Right lobe of liver (tissue), 6 donors: ENCODE results near the gene AKTIP. TPM values are rescaled to one million over a fixed set of nuclear protein-coding genes. Genes with fewer than 3 reads are reported as not detected.
"Not testable (repeated sequence)": the region's sequence is repeated elsewhere in the genome, so short reads cannot be mapped to it uniquely, and the experiment has no call there.

Source experiments
- ATAC-seq, 4 donors: fragments of 200-7000 bp; cut with Tn5 transposase; one replicate each; pipeline ENCODE4 v1.9.1; 2020; ENCODE audit warnings: mild to moderate bottlenecking in 4 of 4, moderate library complexity in 4 of 4
- DNase-seq, 3 donors: peaks; one replicate each; pipeline ENCODE4 v3.0.0-alpha.2; 2020
- H3K27ac ChIP-seq, 3 donors: fragments of 200-600 bp; one replicate each; pipeline ENCODE4 v1.8.0; 2022
- H3K27me3 ChIP-seq, 2 donors: fragments of 200-600 bp; one replicate each; pipeline ENCODE4 v1.8.0; 2022
- H3K36me3 ChIP-seq, 4 donors: fragments of 200-600 bp; sonication (generic) in 1 of 4; one replicate each; pipeline versions ENCODE4 v1.5.1 to v1.8.0; 2017 to 2022; ENCODE audit warnings: control low read depth in 1 of 4
- H3K4me1 ChIP-seq, 4 donors: fragments of 200-600 bp; sonication (generic) in 1 of 4; one replicate each; pipeline versions ENCODE4 v1.5.1 to v1.8.0; 2017 to 2022; ENCODE audit warnings: control low read depth in 1 of 4
- H3K4me3 ChIP-seq, 3 donors: fragments of 200-600 bp; one replicate each; pipeline ENCODE4 v1.8.0; 2022
- H3K9me3 ChIP-seq, 4 donors: fragments of 200-600 bp; sonication (generic) in 1 of 4; one replicate each; pipeline versions ENCODE4 v1.5.1 to v1.8.0; 2017 to 2022; ENCODE audit warnings: control low read depth in 1 of 4
- POLR2A ChIP-seq: fragments of 450-650 bp; IDR thresholded peaks from one replicate; pipeline ENCODE4 v1.6.1; 2017; ENCODE audit warnings: antibody characterized with exemption, mild to moderate bottlenecking
- WGBS: methylation state at CpG from one replicate; pipeline ENCODE4 v1.1.6; 2018; ENCODE audit warnings: low coverage, low lambda C conversion rate; ENCODE audit not compliant: insufficient coverage; ENCODE audit errors: missing lambda C conversion rate; 5-methylcytosine and 5-hydroxymethylcytosine counted together
- intact Hi-C, 2 donors: fragments of 100-400 bp; cut with DNase I; formaldehyde crosslinking; loops; one replicate each; pipeline versions ENCODE4 v1.11.2 to v1.14.1; 2022
- total RNA-seq, 6 experiments: library from RNA; depleted of rRNA in 2 of 6; stranded (reverse); fragments of >200 nt in 2 of 6; fragmentation: NEBNext Ultra II Directional in 3 of 6; extraction: Animal tissue kit (Norgen Biotek cat#: 25700) in 3 of 6; gene quantifications; one replicate each; pipeline versions ENCODE4 v1.1.0 to v1.2.4, GENCODE V29; 2016 to 2023
- TF ChIP-seq, protein P1 (sequence below), 4 donors: fragments of 200-600 bp in 3 of 4; fragments of 450-650 bp in 1 of 4; IDR thresholded peaks; one replicate each; pipeline versions ENCODE4 v1.5.1 to v1.8.0; 2016 to 2022; ENCODE audit warnings: antibody characterized with exemption in 4 of 4, mild to moderate bottlenecking in 2 of 4
- donor health status: DM: no; HTN: yes; CAD: no.
- donor health status: DM: no; HTN: no; CAD: no.
- donor health status: DM: no; HTN: no; CAD: no.
- donor health status: DM: no; HTN: yes; CAD: no.
- donor health status: DM: no; HTN: yes; CAD: no.

Gene AKTIP
- total RNA-seq, 6 experiments from 2014 or later = 23.3 to 42.4 (median 26.5) TPM

DNA sequence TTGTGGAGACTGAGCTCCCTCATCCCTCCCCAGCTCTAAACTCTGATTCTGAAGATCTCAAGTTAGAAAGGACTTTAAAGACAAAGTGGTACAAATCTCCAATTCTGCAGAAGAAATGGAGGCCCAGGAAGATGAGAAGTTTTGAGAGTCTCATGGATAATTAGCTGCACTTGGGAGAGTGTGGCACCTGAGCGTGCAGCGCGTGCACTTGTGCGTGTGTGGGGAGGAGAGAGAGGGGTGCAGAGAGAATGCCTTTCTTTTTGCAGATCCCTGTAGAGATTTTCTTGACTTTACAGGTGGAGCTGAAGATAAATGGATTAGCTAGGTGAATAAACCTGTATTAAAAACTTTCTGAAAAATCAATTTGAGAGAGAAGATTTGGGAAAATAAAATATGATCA, 14.8 kb upstream of the AKTIP start:
- H3K9me3 ChIP-seq = no peaks in the 10 kb centered on the region
- peak overlapping the region in 1 of 3 donors; percentile 43 for H3K27ac ChIP-seq
- DNase-seq (no peak), ATAC-seq (no peak)
- no peaks in the 10 kb centered on the region for H3K27me3 ChIP-seq
- no peak overlapping the region for H3K4me3 ChIP-seq
- peaks cover 0 to 3% (median 0%) of the 10 kb centered on the region in 4 donors for H3K4me1 ChIP-seq
- no peak for TF ChIP-seq POLR2A
- TF ChIP-seq, protein P1, sequence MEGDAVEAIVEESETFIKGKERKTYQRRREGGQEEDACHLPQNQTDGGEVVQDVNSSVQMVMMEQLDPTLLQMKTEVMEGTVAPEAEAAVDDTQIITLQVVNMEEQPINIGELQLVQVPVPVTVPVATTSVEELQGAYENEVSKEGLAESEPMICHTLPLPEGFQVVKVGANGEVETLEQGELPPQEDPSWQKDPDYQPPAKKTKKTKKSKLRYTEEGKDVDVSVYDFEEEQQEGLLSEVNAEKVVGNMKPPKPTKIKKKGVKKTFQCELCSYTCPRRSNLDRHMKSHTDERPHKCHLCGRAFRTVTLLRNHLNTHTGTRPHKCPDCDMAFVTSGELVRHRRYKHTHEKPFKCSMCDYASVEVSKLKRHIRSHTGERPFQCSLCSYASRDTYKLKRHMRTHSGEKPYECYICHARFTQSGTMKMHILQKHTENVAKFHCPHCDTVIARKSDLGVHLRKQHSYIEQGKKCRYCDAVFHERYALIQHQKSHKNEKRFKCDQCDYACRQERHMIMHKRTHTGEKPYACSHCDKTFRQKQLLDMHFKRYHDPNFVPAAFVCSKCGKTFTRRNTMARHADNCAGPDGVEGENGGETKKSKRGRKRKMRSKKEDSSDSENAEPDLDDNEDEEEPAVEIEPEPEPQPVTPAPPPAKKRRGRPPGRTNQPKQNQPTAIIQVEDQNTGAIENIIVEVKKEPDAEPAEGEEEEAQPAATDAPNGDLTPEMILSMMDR (IDR thresholded peaks at IDR 0.05) = no peak
- 98% methylated on average over 4 of the region's 4 CpGs for WGBS
- intact Hi-C loops = no loop called here
- H3K36me3 ChIP-seq = no peaks in the 10 kb centered on the region

DNA sequence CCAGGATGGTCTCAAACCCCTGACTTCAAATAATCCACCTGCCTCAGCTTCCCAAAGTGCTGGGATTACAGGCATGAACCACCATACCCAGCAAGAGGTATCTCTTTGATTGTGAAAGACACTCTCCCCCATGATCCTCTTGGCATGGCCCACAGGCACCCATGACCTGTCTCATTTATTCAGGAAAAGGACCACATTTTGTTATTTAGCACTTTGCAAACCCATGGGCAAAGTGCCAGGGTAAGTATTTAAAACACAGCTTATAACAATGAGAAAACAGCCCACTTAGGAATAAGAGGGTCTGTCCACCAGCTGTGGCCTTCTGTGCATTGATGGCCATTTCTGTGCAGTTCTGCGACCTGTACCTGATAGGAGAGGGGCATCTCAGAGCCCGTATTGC, 12.8 kb upstream of the AKTIP start:
- intact Hi-C loops = no loop called here
- ATAC-seq = no peak
- H3K27ac ChIP-seq = peak overlapping the region in 2 of 3 donors; percentile 15 to 23
- H3K4me3 ChIP-seq = no peak overlapping the region
- TF ChIP-seq, protein P1 (IDR thresholded peaks at IDR 0.05) = no peak
- no peak for TF ChIP-seq POLR2A
- no peaks in the 10 kb centered on the region for H3K27me3 ChIP-seq
- H3K36me3 ChIP-seq = no peaks in the 10 kb centered on the region
- H3K4me1 ChIP-seq = peaks cover 0 to 20% (median 8%) of the 10 kb centered on the region in 4 donors
- no peak for DNase-seq
- 90% methylated on average over 2 of the region's 2 CpGs for WGBS
- no peaks in the 10 kb centered on the region for H3K9me3 ChIP-seq

DNA sequence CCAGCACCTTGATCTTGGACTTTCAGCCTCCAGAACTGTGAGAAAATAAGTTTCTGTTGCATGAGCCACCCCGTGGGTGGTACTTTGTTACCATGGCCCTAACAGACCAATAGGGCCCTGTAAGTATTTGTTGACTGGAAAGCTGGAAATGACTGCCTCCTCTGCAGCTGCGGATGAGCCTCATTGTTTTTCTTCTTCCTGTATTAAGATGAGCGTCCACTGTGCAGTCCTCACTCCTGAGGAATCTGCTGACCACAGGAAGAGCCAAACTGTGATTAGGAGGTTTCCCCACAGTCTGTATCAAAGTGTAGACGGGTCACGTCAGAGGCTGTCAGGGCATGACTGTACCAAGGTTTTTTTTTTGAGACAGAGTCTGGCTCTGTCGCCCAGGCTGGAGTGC, 12.2 kb upstream of the AKTIP start:
- peak overlapping the region in 1 of 3 donors; percentile 41 for H3K27ac ChIP-seq
- ATAC-seq = peak; percentile 4 to 38 (median 17)

DNA sequence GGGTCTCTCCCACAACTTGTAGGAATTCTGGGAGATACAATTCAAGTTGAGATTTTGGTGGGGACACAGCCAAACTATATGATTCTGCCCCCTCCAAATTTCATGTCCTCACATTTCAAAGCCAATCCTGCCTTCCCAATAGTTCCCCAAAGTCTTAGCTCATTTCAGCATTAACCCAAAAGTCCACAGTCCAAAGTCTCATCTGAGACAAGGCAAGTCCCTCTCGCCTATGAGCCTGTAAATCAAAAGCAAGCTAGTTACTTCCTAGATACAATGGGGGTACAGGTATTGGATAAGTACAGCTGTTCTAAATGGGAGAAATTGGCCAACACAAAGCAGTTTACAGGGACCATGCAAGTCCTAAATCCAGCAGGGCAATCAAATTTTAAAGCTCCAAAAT, 9.8 kb upstream of the AKTIP start:
- intact Hi-C loops, ATAC-seq: not testable (repeated sequence)
- 27% methylated on average over 1 of the region's 1 CpG for WGBS

More for the DNA sequence above, 12.2 kb upstream of the AKTIP start:
- no peaks in the 10 kb centered on the region for H3K36me3 ChIP-seq
- WGBS = 58% methylated on average over 5 of the region's 6 CpGs
- DNase-seq = no peak
- H3K27me3 ChIP-seq = no peaks in the 10 kb centered on the region
- no peak overlapping the region for H3K4me3 ChIP-seq
- H3K4me1 ChIP-seq = peaks cover 0 to 25% (median 11%) of the 10 kb centered on the region in 4 donors
- TF ChIP-seq POLR2A = no peak
- TF ChIP-seq, protein P1 (IDR thresholded peaks at IDR 0.05) = no peak
- H3K9me3 ChIP-seq = no peaks in the 10 kb centered on the region
- intact Hi-C loops = no loop called here

DNA sequence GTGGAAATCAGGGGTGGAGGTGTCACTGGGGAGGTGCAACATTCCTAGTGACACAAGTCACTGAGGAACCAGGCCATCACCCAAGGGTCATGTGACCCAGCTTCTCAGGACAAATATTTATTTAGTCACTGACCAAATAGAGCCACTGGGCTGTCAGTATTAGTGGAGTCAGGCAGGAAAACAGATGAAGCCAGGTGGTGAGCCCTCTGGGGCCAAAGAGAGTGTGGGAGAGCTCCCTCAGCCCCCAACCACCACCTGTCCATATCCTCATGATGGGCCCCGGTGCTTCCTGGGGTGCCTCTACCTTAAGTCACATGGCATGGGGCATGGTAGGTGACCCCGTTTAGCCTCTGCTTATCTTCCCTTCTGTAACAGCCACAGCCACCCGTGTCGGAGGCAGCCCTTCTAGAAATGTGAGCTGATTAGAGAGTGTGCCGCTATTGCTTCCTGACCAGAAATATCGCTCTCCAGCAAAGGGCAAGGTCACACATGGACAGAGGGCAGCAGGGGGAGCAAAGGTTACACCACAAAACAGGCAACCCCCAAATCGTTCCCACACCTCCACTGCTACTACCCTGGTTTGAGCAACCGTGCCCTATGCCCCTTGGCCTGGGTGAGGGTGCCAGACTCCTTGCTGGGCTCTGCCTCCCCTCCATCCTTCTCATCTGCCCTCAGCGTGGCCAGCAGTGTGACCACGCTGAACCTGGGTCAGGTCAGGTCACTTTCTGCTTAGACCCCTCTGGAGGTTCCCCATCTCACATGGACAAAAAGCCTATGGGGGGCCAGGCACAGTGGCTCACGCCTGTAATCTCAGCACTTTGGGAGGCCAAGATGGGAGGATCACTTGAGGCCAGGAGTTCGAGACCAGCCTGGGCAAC, 8.6 kb upstream of the AKTIP start:
- intact Hi-C loops = no loop called here
- Histone ChIP-seq H3K27ac (peak overlapping the region; percentile 64 to 96 (median 96)), H3K27me3 (no peaks in the 10 kb centered on the region), H3K4me1 (peaks cover 0 to 37% (median 18%) of the 10 kb centered on the region in 4 donors), H3K36me3 (no peaks in the 10 kb centered on the region), H3K4me3 (peak overlapping the region in 2 of 3 donors; percentile 25 to 32), H3K9me3 (no peaks in the 10 kb centered on the region)
- ATAC-seq (peak; percentile 74 to 83 (median 78)), DNase-seq (peak; percentile 73 to 94 (median 92))
- whole genome bisulfite sequencing = 65% methylated on average over 2 of the region's 12 CpGs
- TF ChIP-seq, protein P1 (IDR thresholded peaks at IDR 0.05) = peak in 3 of 4 donors; percentile 10 to 34 (median 11)
- TF ChIP-seq POLR2A = peak; percentile 81

More for the DNA sequence above, 9.8 kb upstream of the AKTIP start:
- Histone ChIP-seq H3K27ac (peak overlapping the region in 2 of 3 donors; percentile 96), H3K4me1 (peaks cover 0 to 37% (median 18%) of the 10 kb centered on the region in 4 donors)
- H3K27me3 ChIP-seq, H3K4me3 ChIP-seq, DNase-seq, H3K36me3 ChIP-seq, H3K9me3 ChIP-seq: not testable (repeated sequence)
